Activated CD8-positive, alpha-beta memory T cell treated with anti-CD3 and anti-CD28 coated beads for 48 hours (primary cell): ENCODE results near the gene SUN2.

Source experiments
- DNase-seq, 3 experiments: peaks; one replicate each; pipeline ENCODE4 v3.0.0-alpha.2; 2020; ENCODE audit warnings: low read depth in 2 of 3, low spot score in 2 of 3

Gene SUN2

GRCh38 chr22:38781033-38781432, 25.2 kb upstream of the SUN2 start:
- DNase-seq, result no peak

GRCh38 chr22:38777087-38777671, 21.4 kb upstream of the SUN2 start:
- no peak for DNase-seq

GRCh38 chr22:38776086-38776485, 20.3 kb upstream of the SUN2 start:
- no peak for DNase-seq

GRCh38 chr22:38775656-38776055, 19.9 kb upstream of the SUN2 start:
- DNase-seq, result no peak

- no peak for DNase-seq
Measured at GRCh38 chr22:38774496-38775166, 18.8 kb upstream of the SUN2 start.

GRCh38 chr22:38773363-38773946, 17.7 kb upstream of the SUN2 start:
- no peak for DNase-seq

- no peak for DNase-seq
Measured at GRCh38 chr22:38772623-38772873, 16.8 kb upstream of the SUN2 start.

GRCh38 chr22:38770257-38770949, 14.6 kb upstream of the SUN2 start:
- DNase-seq, result no peak

- DNase-seq, result no peak
Measured at GRCh38 chr22:38768036-38768435, 12.2 kb upstream of the SUN2 start.

GRCh38 chr22:38767313-38767712, 11.5 kb upstream of the SUN2 start:
- DNase-seq, result no peak

- DNase-seq, result no peak
Measured at GRCh38 chr22:38766076-38766777, 10.4 kb upstream of the SUN2 start.

- DNase-seq, result no peak
Measured at GRCh38 chr22:38762551-38762983, 6.8 kb upstream of the SUN2 start.

GRCh38 chr22:38761202-38762162, 5.7 kb upstream of the SUN2 start:
- no peak for DNase-seq

GRCh38 chr22:38760477-38761201, 4.8 kb upstream of the SUN2 start:
- no peak for DNase-seq

GRCh38 chr22:38759005-38759404, 3.2 kb upstream of the SUN2 start:
- DNase-seq, result no peak

GRCh38 chr22:38758276-38758945, 2.6 kb upstream of the SUN2 start:
- peak in 2 of 3 experiments; percentile 44 to 55 for DNase-seq

GRCh38 chr22:38757464-38757757, 1.6 kb upstream of the SUN2 start:
- no peak for DNase-seq

GRCh38 chr22:38756711-38757463, 1.1 kb upstream of the SUN2 start:
- DNase-seq, result no peak
